ENCODE data around the gene PYGO2.

PYGO2 gene

GRCh38 chr1:154972213-154972516 lies 10.6 kb upstream of the PYGO2 start:
- no peak for ATAC-seq
- TF ChIP-seq, protein P1, sequence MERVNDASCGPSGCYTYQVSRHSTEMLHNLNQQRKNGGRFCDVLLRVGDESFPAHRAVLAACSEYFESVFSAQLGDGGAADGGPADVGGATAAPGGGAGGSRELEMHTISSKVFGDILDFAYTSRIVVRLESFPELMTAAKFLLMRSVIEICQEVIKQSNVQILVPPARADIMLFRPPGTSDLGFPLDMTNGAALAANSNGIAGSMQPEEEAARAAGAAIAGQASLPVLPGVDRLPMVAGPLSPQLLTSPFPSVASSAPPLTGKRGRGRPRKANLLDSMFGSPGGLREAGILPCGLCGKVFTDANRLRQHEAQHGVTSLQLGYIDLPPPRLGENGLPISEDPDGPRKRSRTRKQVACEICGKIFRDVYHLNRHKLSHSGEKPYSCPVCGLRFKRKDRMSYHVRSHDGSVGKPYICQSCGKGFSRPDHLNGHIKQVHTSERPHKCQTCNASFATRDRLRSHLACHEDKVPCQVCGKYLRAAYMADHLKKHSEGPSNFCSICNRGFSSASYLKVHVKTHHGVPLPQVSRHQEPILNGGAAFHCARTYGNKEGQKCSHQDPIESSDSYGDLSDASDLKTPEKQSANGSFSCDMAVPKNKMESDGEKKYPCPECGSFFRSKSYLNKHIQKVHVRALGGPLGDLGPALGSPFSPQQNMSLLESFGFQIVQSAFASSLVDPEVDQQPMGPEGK (CRISPR knock-in tag; IDR thresholded peaks at IDR 0.05; ENCODE audit: borderline replicate concordance): no peak
- no peak for TF ChIP-seq ARNTL (CRISPR knock-in tag; IDR thresholded peaks at IDR 0.05; ENCODE audit: borderline replicate concordance, low read depth)
- no peak for TF ChIP-seq TSHZ2 (CRISPR knock-in tag; IDR thresholded peaks at IDR 0.05)
- no peak for TF ChIP-seq ZNF70 (CRISPR knock-in tag; IDR thresholded peaks at IDR 0.05)
- no peak for TF ChIP-seq ZFP30 (CRISPR knock-in tag; IDR thresholded peaks at IDR 0.05)
- TF ChIP-seq PPARA (CRISPR knock-in tag; IDR thresholded peaks at IDR 0.05; ENCODE audit: borderline replicate concordance): no peak
- TF ChIP-seq TOX (CRISPR knock-in tag; IDR thresholded peaks at IDR 0.05; ENCODE audit: borderline replicate concordance): no peak
- TF ChIP-seq RARB (CRISPR knock-in tag; IDR thresholded peaks at IDR 0.05): no peak
- TF ChIP-seq, protein P2, sequence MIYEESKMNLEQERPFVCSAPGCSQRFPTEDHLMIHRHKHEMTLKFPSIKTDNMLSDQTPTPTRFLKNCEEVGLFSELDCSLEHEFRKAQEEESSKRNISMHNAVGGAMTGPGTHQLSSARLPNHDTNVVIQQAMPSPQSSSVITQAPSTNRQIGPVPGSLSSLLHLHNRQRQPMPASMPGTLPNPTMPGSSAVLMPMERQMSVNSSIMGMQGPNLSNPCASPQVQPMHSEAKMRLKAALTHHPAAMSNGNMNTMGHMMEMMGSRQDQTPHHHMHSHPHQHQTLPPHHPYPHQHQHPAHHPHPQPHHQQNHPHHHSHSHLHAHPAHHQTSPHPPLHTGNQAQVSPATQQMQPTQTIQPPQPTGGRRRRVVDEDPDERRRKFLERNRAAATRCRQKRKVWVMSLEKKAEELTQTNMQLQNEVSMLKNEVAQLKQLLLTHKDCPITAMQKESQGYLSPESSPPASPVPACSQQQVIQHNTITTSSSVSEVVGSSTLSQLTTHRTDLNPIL (CRISPR knock-in tag; IDR thresholded peaks at IDR 0.05; ENCODE audit: low read depth): no peak
- TF ChIP-seq BACH2 (CRISPR knock-in tag; IDR thresholded peaks at IDR 0.05; ENCODE audit: borderline replicate concordance): no peak
- TF ChIP-seq ZNF8 (CRISPR knock-in tag; IDR thresholded peaks at IDR 0.05): no peak
- TF ChIP-seq ZFP3 (CRISPR knock-in tag; IDR thresholded peaks at IDR 0.05): no peak
- TF ChIP-seq OSR1 (CRISPR knock-in tag; IDR thresholded peaks at IDR 0.05): no peak
- TF ChIP-seq TCF4 (CRISPR knock-in tag; IDR thresholded peaks at IDR 0.05; ENCODE audit: borderline replicate concordance): no peak
- no peak for TF ChIP-seq SNAI2 (CRISPR knock-in tag; IDR thresholded peaks at IDR 0.05)
- no peak for TF ChIP-seq ZNF565 (CRISPR knock-in tag; conservative IDR thresholded peaks at IDR 0.05; ENCODE audit: low read depth)
- TF ChIP-seq ZC3H10 (CRISPR knock-in tag; IDR thresholded peaks at IDR 0.05): no peak
- no peak for TF ChIP-seq GLIS3 (CRISPR knock-in tag; IDR thresholded peaks at IDR 0.05)
- no peak for TF ChIP-seq CSDC2 (CRISPR knock-in tag; IDR thresholded peaks at IDR 0.05)

- no peak for ATAC-seq
- TF ChIP-seq, protein P1 (CRISPR knock-in tag; IDR thresholded peaks at IDR 0.05; ENCODE audit: borderline replicate concordance): no peak
- TF ChIP-seq POU6F1 (CRISPR knock-in tag; IDR thresholded peaks at IDR 0.05; ENCODE audit: borderline replicate concordance, low read depth): no peak
- no peak for TF ChIP-seq ISL1 (CRISPR knock-in tag; IDR thresholded peaks at IDR 0.05)
- TF ChIP-seq GLIS3 (CRISPR knock-in tag; IDR thresholded peaks at IDR 0.05): no peak
- TF ChIP-seq ZNF70 (CRISPR knock-in tag; IDR thresholded peaks at IDR 0.05): no peak
- TF ChIP-seq ZFP3 (CRISPR knock-in tag; IDR thresholded peaks at IDR 0.05): no peak
- TF ChIP-seq SNAI2 (CRISPR knock-in tag; IDR thresholded peaks at IDR 0.05): no peak
- no peak for TF ChIP-seq CSRNP3 (CRISPR knock-in tag; IDR thresholded peaks at IDR 0.05)
- no peak for TF ChIP-seq TOX (CRISPR knock-in tag; IDR thresholded peaks at IDR 0.05; ENCODE audit: borderline replicate concordance)
- TF ChIP-seq, protein P2 (CRISPR knock-in tag; IDR thresholded peaks at IDR 0.05; ENCODE audit: low read depth): no peak
- no peak for TF ChIP-seq TCF4 (CRISPR knock-in tag; IDR thresholded peaks at IDR 0.05; ENCODE audit: borderline replicate concordance)
- TF ChIP-seq ZNF565 (CRISPR knock-in tag; conservative IDR thresholded peaks at IDR 0.05; ENCODE audit: low read depth): no peak
- no peak for TF ChIP-seq ZC3H10 (CRISPR knock-in tag; IDR thresholded peaks at IDR 0.05)
Measured at GRCh38 chr1:154971341-154971998, 9.9 kb upstream of the PYGO2 start.

Measured in SK-N-SH treated with all-trans-retinoic acid at 6 μM for 48 hours (cell line).